ENCODE data around the gene MLC1.
A peak's percentile ranks its signal among the peaks of the same experiment; 100 is the strongest.

The MLC1 gene

GRCh38 chr22:50062509-50063135 lies 22.6 kb downstream of the MLC1 start:
- Histone ChIP-seq H3K9ac (ENCODE audit: low read length) (no peak overlapping the region), H3K27ac (ENCODE audit: low read depth, low read length) (no peak overlapping the region), H3K4me1 (ENCODE audit: control insufficient read depth, insufficient read depth, low read length) (no peaks in the 10 kb centered on the region; the same call in 1 of the 2 replicates), H3K9me3 (ENCODE audit: control insufficient read depth, insufficient read depth, low read depth, low read length) (no peaks in the 10 kb centered on the region), H3K36me3 (ENCODE audit: control insufficient read depth, insufficient read depth, low read length) (no peaks in the 10 kb centered on the region), H3K4me3 (ENCODE audit: low read depth, low read length) (no peak overlapping the region), H3K27me3 (ENCODE audit: control insufficient read depth, insufficient read depth, low read length) (peaks cover 12% of the 10 kb centered on the region)

- H3K9me3 ChIP-seq (ENCODE audit: control insufficient read depth, insufficient read depth, low read depth, low read length), result no peaks in the 10 kb centered on the region
- H3K9ac ChIP-seq (ENCODE audit: low read length), result no peak overlapping the region
- peaks cover 15% of the 10 kb centered on the region for H3K27me3 ChIP-seq (ENCODE audit: control insufficient read depth, insufficient read depth, low read length)
- no peaks in the 10 kb centered on the region for H3K36me3 ChIP-seq (ENCODE audit: control insufficient read depth, insufficient read depth, low read length)
- H3K4me1 ChIP-seq (ENCODE audit: control insufficient read depth, insufficient read depth, low read length), result no peaks in the 10 kb centered on the region; the same call in 1 of the 2 replicates
- no peak overlapping the region for H3K4me3 ChIP-seq (ENCODE audit: low read depth, low read length)
- H3K27ac ChIP-seq (ENCODE audit: low read depth, low read length), result no peak overlapping the region
These were observed 23.3 kb downstream of the MLC1 start for GRCh38 chr22:50061824-50062355.

DNA sequence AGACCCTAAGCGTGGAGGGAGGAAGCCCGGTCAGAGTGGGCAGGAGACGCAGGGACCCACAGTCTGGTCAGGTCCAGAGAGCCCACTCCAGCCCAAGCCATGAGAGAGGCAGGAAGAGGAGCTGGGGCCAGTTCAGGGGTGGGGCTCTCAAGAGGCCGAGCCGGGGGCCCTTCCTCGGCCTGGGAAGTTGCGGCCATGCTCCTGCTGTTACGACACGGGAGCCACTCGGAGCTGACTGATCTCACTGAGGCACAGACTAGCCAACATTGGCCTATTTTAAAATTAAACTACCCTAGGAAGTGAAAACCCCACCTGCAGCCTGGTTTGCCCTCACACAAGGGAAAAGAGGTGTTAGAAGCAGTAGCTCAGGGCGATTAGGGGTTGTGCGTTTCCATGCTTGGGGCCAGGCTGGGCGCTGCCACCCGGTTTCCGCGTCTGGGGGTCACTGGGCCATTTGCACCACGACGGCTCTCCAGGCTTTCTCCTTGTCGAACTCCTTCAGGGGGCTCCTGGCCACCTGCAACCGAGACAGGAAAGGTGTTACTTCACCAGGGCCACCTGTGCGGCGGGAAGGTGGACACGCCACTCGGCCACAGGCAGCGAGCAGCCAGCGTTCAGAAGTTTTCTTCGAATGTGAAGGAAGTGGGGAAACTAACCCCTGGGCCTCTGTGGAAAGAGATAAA lies 23.9 kb downstream of the MLC1 start:
- H3K9ac ChIP-seq (ENCODE audit: low read length), result no peak overlapping the region
- H3K9me3 ChIP-seq (ENCODE audit: control insufficient read depth, insufficient read depth, low read depth, low read length), result no peaks in the 10 kb centered on the region
- H3K4me1 ChIP-seq (ENCODE audit: control insufficient read depth, insufficient read depth, low read length), result no peaks in the 10 kb centered on the region; the same call in 1 of the 2 replicates

GRCh38 chr22:50060441-50061140 lies 24.6 kb downstream of the MLC1 start:
- Histone ChIP-seq H3K36me3 (ENCODE audit: control insufficient read depth, insufficient read depth, low read length) (no peaks in the 10 kb centered on the region), H3K9ac (ENCODE audit: low read length) (no peak overlapping the region), H3K27ac (ENCODE audit: low read depth, low read length) (no peak overlapping the region)

More for the DNA sequence above, 23.9 kb downstream of the MLC1 start:
- H3K4me3 ChIP-seq (ENCODE audit: low read depth, low read length), result no peak overlapping the region
- peaks cover 15% of the 10 kb centered on the region for H3K27me3 ChIP-seq (ENCODE audit: control insufficient read depth, insufficient read depth, low read length)
- no peaks in the 10 kb centered on the region for H3K36me3 ChIP-seq (ENCODE audit: control insufficient read depth, insufficient read depth, low read length)
- no peak overlapping the region for H3K27ac ChIP-seq (ENCODE audit: low read depth, low read length)

DNA sequence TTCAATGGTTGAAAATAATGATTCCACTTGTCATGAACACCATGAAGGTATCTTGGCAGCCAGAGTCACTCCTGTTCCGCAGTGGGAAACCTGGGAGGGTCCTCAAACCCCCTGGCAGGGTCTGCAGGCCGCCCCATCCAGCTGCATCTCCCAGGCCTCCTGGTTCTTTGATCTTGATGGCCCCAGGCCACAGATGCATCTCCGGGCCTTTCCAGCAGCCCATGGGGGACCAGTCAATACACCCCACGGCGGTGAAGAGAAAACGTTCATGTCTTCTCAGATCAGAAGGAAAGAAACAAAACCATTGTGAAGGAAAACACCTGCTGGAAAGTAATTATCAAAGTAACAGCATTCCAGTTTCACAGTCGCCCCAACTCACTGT lies 25.4 kb downstream of the MLC1 start:
- H3K4me3 ChIP-seq (ENCODE audit: low read depth, low read length), result peak overlapping the region; percentile 68; the same call in 1 of the 2 replicates
- no peaks in the 10 kb centered on the region for H3K36me3 ChIP-seq (ENCODE audit: control insufficient read depth, insufficient read depth, low read length)
- H3K9me3 ChIP-seq (ENCODE audit: control insufficient read depth, insufficient read depth, low read depth, low read length), result no peaks in the 10 kb centered on the region
- H3K9ac ChIP-seq (ENCODE audit: low read length), result no peak overlapping the region
- no peaks in the 10 kb centered on the region; the same call in 1 of the 2 replicates for H3K4me1 ChIP-seq (ENCODE audit: control insufficient read depth, insufficient read depth, low read length)
- H3K27ac ChIP-seq (ENCODE audit: low read depth, low read length), result no peak overlapping the region
- H3K27me3 ChIP-seq (ENCODE audit: control insufficient read depth, insufficient read depth, low read length), result peaks cover 15% of the 10 kb centered on the region

More at GRCh38 chr22:50060441-50061140, 24.6 kb downstream of the MLC1 start:
- Histone ChIP-seq H3K4me3 (ENCODE audit: low read depth, low read length) (no peak overlapping the region), H3K27me3 (ENCODE audit: control insufficient read depth, insufficient read depth, low read length) (peaks cover 15% of the 10 kb centered on the region), H3K9me3 (ENCODE audit: control insufficient read depth, insufficient read depth, low read depth, low read length) (no peaks in the 10 kb centered on the region), H3K4me1 (ENCODE audit: control insufficient read depth, insufficient read depth, low read length) (no peaks in the 10 kb centered on the region; the same call in 1 of the 2 replicates)

GRCh38 chr22:50058906-50059880 lies 26.0 kb downstream of the MLC1 start:
- H3K9me3 ChIP-seq (ENCODE audit: control insufficient read depth, insufficient read depth, low read depth, low read length), result no peaks in the 10 kb centered on the region
- no peak overlapping the region for H3K27ac ChIP-seq (ENCODE audit: low read depth, low read length)
- H3K9ac ChIP-seq (ENCODE audit: low read length), result no peak overlapping the region
- peak overlapping the region; percentile 68 for H3K4me3 ChIP-seq (ENCODE audit: low read depth, low read length)
- H3K4me1 ChIP-seq (ENCODE audit: control insufficient read depth, insufficient read depth, low read length), result no peaks in the 10 kb centered on the region; the same call in 1 of the 2 replicates
- no peaks in the 10 kb centered on the region for H3K36me3 ChIP-seq (ENCODE audit: control insufficient read depth, insufficient read depth, low read length)
- peaks cover 15% of the 10 kb centered on the region for H3K27me3 ChIP-seq (ENCODE audit: control insufficient read depth, insufficient read depth, low read length)

DNA sequence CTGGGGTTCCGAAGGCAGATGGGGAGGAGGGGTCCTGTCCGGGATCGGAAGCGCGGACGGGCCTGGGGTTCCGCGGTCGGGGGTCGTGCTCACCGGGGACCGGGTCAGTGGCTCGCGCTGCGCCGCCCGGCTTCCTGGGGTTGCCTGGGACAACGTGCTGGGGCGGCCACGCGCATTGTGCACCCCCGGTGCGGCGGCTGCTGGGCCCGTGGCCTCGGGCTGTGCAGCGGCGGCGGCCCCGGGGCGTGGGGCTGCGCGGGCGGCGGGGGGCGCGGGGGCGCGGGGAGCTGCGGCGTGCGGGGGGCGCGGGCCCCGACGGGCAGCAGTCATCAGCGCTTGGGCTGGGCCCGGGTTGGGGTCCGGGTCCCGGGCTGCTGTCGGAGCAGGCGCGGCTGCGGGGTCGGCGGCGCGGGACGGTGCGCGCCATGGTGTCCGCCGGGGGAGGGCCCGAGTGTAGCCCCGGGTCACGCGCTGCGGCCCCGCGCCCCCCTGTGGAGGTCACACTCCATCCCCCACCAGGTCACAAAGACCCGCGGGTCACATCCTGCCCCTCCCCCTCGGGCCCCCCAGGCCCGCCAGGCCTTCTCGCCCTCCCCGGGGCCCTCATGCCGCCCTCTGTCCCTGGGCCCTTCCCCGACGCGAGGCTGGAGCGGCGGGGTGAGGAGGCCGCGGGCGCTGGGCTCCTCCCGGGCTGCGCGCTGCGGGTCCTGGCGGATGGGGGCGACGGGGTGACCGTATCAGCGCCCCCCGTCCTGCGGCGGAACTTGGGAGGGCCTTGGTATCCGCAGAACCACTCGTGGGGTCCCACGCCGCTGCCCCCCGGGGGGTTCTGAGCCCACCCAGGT lies 26.9 kb downstream of the MLC1 start, which contains the start of gene TTLL8:
TTLL8 (minus strand) TSS at position 238 of the 845 bp plus-strand sequence.
- H3K4me1 ChIP-seq (ENCODE audit: control insufficient read depth, insufficient read depth, low read length), result no peaks in the 10 kb centered on the region; the same call in 1 of the 2 replicates
- no peaks in the 10 kb centered on the region for H3K36me3 ChIP-seq (ENCODE audit: control insufficient read depth, insufficient read depth, low read length)
- H3K27me3 ChIP-seq (ENCODE audit: control insufficient read depth, insufficient read depth, low read length), result peaks cover 15% of the 10 kb centered on the region
- H3K4me3 ChIP-seq (ENCODE audit: low read depth, low read length), result peak within 1 kb of the TSS; percentile 68
- peaks cover 3% of the 10 kb centered on the region; the same call in 1 of the 2 replicates for H3K9me3 ChIP-seq (ENCODE audit: control insufficient read depth, insufficient read depth, low read depth, low read length)
- no peak within 1 kb of the TSS for H3K9ac ChIP-seq (ENCODE audit: low read length)
- H3K27ac ChIP-seq (ENCODE audit: low read depth, low read length), result no peak within 1 kb of the TSS

GRCh38 chr22:50057278-50058060 lies 27.8 kb downstream of the MLC1 start:
- H3K27me3 ChIP-seq (ENCODE audit: control insufficient read depth, insufficient read depth, low read length), result peaks cover 15% of the 10 kb centered on the region
- no peak overlapping the region for H3K27ac ChIP-seq (ENCODE audit: low read depth, low read length)
- H3K9me3 ChIP-seq (ENCODE audit: control insufficient read depth, insufficient read depth, low read depth, low read length), result peaks cover 3% of the 10 kb centered on the region; the same call in 1 of the 2 replicates
- H3K4me1 ChIP-seq (ENCODE audit: control insufficient read depth, insufficient read depth, low read length), result no peaks in the 10 kb centered on the region; the same call in 1 of the 2 replicates
- H3K36me3 ChIP-seq (ENCODE audit: control insufficient read depth, insufficient read depth, low read length), result no peaks in the 10 kb centered on the region
- H3K4me3 ChIP-seq (ENCODE audit: low read depth, low read length), result 0 out of 2 replicates have a peak overlapping the region, but pooled peaks have one; percentile 23
- H3K9ac ChIP-seq (ENCODE audit: low read length), result no peak overlapping the region

Data from HUES6 (cell line).